ENCODE results near the gene TBC1D14. TPM values are rescaled to one million over a fixed set of nuclear protein-coding genes. Genes with fewer than 3 reads are reported as not detected.

TBC1D14 gene
- polyA plus RNA-seq, 1 of the 3 experiments (the other 2 are of a cell fraction), result 39.5 TPM

GRCh38 chr4:6901669-6902317 lies 7.8 kb upstream of the TBC1D14 start:
- no peaks in the 10 kb centered on the region for H4K20me1 ChIP-seq (ENCODE audit: insufficient read depth)
- H3K79me2 ChIP-seq (ENCODE audit: insufficient read depth), result no peaks in the 10 kb centered on the region
- DNase-seq, result no peak
- H3K36me3 ChIP-seq (replicated peaks in 1 of 2; ENCODE audit: control insufficient read depth in 1 of 2, insufficient read depth in 2 of 2, low read length in 1 of 2), result no peaks in the 10 kb centered on the region
- TF ChIP-seq JUND (IDR thresholded peaks at IDR 0.05) (no peak), TCF12 (IDR thresholded peaks at IDR 0.05) (no peak), ELF1 (IDR thresholded peaks at IDR 0.05) (no peak), CTCF (IDR thresholded peaks at IDR 0.05) (no peak), FOXM1 (IDR thresholded peaks at IDR 0.05; ENCODE audit: low read depth) (no peak), EZH2phosphoT487 (IDR thresholded peaks at IDR 0.05; ENCODE audit: borderline replicate concordance, low read depth) (no peak), FOSL2 (IDR thresholded peaks at IDR 0.05; ENCODE audit: borderline replicate concordance, low read depth) (no peak), TAF1 (IDR thresholded peaks at IDR 0.05; ENCODE audit: borderline replicate concordance, low read depth, low read length) (no peak), USF2 (IDR thresholded peaks at IDR 0.05; ENCODE audit: borderline replicate concordance, low read depth, low read length) (no peak), SIN3A (IDR thresholded peaks at IDR 0.05; ENCODE audit: borderline replicate concordance, low read depth, low read length) (no peak), NRF1 (IDR thresholded peaks at IDR 0.05; ENCODE audit: low read depth, low read length) (no peak)
- no peaks in the 10 kb centered on the region for H3F3A ChIP-seq (replicated peaks; ENCODE audit: insufficient read depth)
- ChIA-PET POLR2A (no interaction called here), CTCF (interaction anchor here (2.7 kb wide), 1 partner anchor 182 kb away, joined by 5 read pairs; no protein-coding TSS in a partner anchor)
- H3K27ac ChIP-seq (ENCODE audit: low read depth in 2 of 2, low read length in 1 of 2), result no peak overlapping the region
- no peaks in the 10 kb centered on the region for H3K4me1 ChIP-seq (ENCODE audit: control insufficient read depth in 1 of 2, insufficient read depth in 2 of 2, low read depth in 1 of 2, low read length in 1 of 2)
- no peak overlapping the region for H3K4me3 ChIP-seq (ENCODE audit: low read depth in 2 of 2, low read length in 1 of 2)
- H2AFZ ChIP-seq (ENCODE audit: low read depth), result no peak overlapping the region
- H3K27me3 ChIP-seq (ENCODE audit: insufficient read depth), result no peaks in the 10 kb centered on the region
- H3K9me2 ChIP-seq, result no peaks in the 10 kb centered on the region
- H3K4me2 ChIP-seq, result no peak overlapping the region
- WGBS (ENCODE audit: low lambda C conversion rate), result 85% methylated on average over 20 of the region's 24 CpGs
- no peak overlapping the region for H3K9ac ChIP-seq
- H3K9me3 ChIP-seq, result no peaks in the 10 kb centered on the region

- no peaks in the 10 kb centered on the region; a peak in 1 of 4 replicates for H3K4me1 ChIP-seq (ENCODE audit: control insufficient read depth in 1 of 2, insufficient read depth in 2 of 2, low read depth in 1 of 2, low read length in 1 of 2)
- ChIA-PET POLR2A (no interaction called here), CTCF (interaction anchor here (1.3 to 2.7 kb wide), 3 partner anchors 134 to 182 kb away, joined by 3 to 5 read pairs (median 5); no protein-coding TSS in a partner anchor)
- H3K4me3 ChIP-seq (ENCODE audit: low read depth in 2 of 2, low read length in 1 of 2), result no peak overlapping the region
- TF ChIP-seq EP300 (IDR thresholded peaks at IDR 0.05; ENCODE audit: borderline replicate concordance in 1 of 2, low read depth in 1 of 2, low read length in 1 of 2), result no peak
- TF ChIP-seq TEAD4 (IDR thresholded peaks at IDR 0.05; ENCODE audit: borderline replicate concordance, insufficient read depth), result no peak
- TF ChIP-seq POLR2AphosphoS5 (IDR thresholded peaks at IDR 0.05; ENCODE audit: low read depth, low read length), result no peak
- TF ChIP-seq FOSL2 (IDR thresholded peaks at IDR 0.05; ENCODE audit: borderline replicate concordance, low read depth), result no peak
- no peak for TF ChIP-seq TCF12 (IDR thresholded peaks at IDR 0.05)
- TF ChIP-seq GATA2 (CRISPR knock-in tag; IDR thresholded peaks at IDR 0.05), result no peak
- TF ChIP-seq MAX (IDR thresholded peaks at IDR 0.05; ENCODE audit: low read depth), result no peak
- no peak for TF ChIP-seq RAD21 (IDR thresholded peaks at IDR 0.05; ENCODE audit: low read length)
- TF ChIP-seq MEF2A (IDR thresholded peaks at IDR 0.05; ENCODE audit: borderline replicate concordance, low read depth), result no peak
- no peak for TF ChIP-seq YY1 (IDR thresholded peaks at IDR 0.05; ENCODE audit: low read depth)
- TF ChIP-seq JUND (IDR thresholded peaks at IDR 0.05), result no peak
- no peak for TF ChIP-seq USF1 (IDR thresholded peaks at IDR 0.05; ENCODE audit: borderline replicate concordance, low read depth)
- no peak for TF ChIP-seq SIN3A (IDR thresholded peaks at IDR 0.05; ENCODE audit: borderline replicate concordance, low read depth, low read length)
- no peak for TF ChIP-seq RXRA (IDR thresholded peaks at IDR 0.05; ENCODE audit: borderline replicate concordance, low read depth)
- TF ChIP-seq FOXM1 (IDR thresholded peaks at IDR 0.05; ENCODE audit: low read depth), result no peak
- no peak for TF ChIP-seq NRF1 (IDR thresholded peaks at IDR 0.05; ENCODE audit: low read depth, low read length)
- H2AFZ ChIP-seq (ENCODE audit: low read depth), result no peak overlapping the region
- H4K20me1 ChIP-seq (ENCODE audit: insufficient read depth), result no peaks in the 10 kb centered on the region
- no peaks in the 10 kb centered on the region for H3F3A ChIP-seq (replicated peaks; ENCODE audit: insufficient read depth)
- DNase-seq, result no peak
- no peaks in the 10 kb centered on the region for H3K79me2 ChIP-seq (ENCODE audit: insufficient read depth)
- H3K9ac ChIP-seq, result no peak overlapping the region
- H3K36me3 ChIP-seq (replicated peaks in 1 of 2; ENCODE audit: control insufficient read depth in 1 of 2, insufficient read depth in 2 of 2, low read length in 1 of 2), result no peaks in the 10 kb centered on the region
- H3K27me3 ChIP-seq (ENCODE audit: insufficient read depth), result no peaks in the 10 kb centered on the region
- H3K4me2 ChIP-seq, result no peak overlapping the region
- WGBS (ENCODE audit: low lambda C conversion rate), result 86% methylated on average over 24 of the region's 27 CpGs
- H3K9me2 ChIP-seq, result no peaks in the 10 kb centered on the region
- no peak overlapping the region for H3K27ac ChIP-seq (ENCODE audit: low read depth in 2 of 2, low read length in 1 of 2)
- no peaks in the 10 kb centered on the region for H3K9me3 ChIP-seq
Observed at GRCh38 chr4:6902318-6903042, 7.1 kb upstream of the TBC1D14 start.
